Measurements from ENCODE around the gene SLC44A5.
"Not testable (repeated sequence)": the region's sequence is repeated elsewhere in the genome, so short reads cannot be mapped to it uniquely, and the experiment has no call there.

SLC44A5 gene

DNA sequence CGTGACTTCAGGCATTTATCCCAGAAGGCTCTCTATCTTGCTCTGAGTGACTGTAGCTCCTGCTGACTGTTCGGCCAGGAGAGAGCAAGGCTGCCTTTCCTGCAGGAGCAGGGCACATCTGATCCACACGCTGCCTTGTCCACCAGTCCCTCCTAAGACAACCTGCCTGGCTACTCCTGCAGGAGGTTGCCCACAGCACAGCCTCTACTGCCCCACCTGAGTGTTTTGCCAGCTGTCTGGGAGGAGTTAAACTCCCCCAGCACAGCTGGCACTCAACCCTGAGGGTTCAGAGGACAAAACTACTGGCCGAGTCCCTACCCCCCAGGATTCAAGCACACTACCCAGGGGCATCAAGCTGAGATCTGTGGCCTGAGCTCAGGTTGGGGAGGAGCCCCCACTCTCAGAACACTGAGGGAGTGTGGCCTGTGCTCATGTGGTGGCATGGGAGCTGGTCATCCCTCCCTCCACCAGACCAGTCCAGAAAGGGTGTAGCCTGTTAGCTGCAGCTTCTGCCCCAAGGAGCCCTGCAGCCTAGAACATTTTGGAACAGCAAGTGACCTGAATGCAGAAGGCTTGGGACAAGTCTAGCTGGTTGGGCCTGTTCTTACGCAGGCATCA lies 237.3 kb downstream of the SLC44A5 start:
- Histone ChIP-seq H3K9me3 (ENCODE audit: control insufficient read depth, insufficient read depth, low read length) (no peaks in the 10 kb centered on the region), H3K36me3 (ENCODE audit: insufficient read depth, low read length) (no peaks in the 10 kb centered on the region), H3K9ac (ENCODE audit: low read depth, low read length) (no peak overlapping the region), H3K4me1 (ENCODE audit: insufficient read depth, low read length) (peaks cover 20% of the 10 kb centered on the region)

DNA sequence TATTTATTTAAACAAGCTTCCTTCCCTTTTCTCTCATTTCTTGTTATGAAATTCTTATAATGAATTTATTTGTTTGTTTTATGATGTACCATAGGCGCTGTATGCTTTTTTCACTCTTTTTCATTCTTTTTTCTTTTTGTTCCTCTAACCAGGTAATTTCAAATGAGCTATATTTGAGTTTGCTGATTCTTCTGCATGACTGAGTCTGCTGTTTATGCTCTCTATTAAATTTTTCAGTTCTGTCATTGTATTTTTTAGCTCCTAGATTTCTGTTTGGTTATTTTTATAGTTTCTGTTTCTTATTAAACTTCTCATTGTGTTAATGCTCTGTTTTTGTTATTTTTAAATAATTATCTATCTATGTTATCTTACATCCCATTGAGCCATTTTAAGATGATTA lies 244.3 kb downstream of the SLC44A5 start:
- Histone ChIP-seq H3K9ac (ENCODE audit: low read depth, low read length) (no peak overlapping the region), H3K36me3 (ENCODE audit: insufficient read depth, low read length) (no peaks in the 10 kb centered on the region), H3K4me1 (ENCODE audit: insufficient read depth, low read length) (peaks cover 12% of the 10 kb centered on the region; the same call in 1 of the 2 replicates), H3K9me3 (ENCODE audit: control insufficient read depth, insufficient read depth, low read length) (peaks cover 10% of the 10 kb centered on the region)

- peaks cover 5% of the 10 kb centered on the region; the same call in 1 of the 2 replicates for H3K9me3 ChIP-seq (ENCODE audit: control insufficient read depth, insufficient read depth, low read length)
These were observed 249.7 kb downstream of the SLC44A5 start for GRCh38 chr1:75361260-75361659.

DNA sequence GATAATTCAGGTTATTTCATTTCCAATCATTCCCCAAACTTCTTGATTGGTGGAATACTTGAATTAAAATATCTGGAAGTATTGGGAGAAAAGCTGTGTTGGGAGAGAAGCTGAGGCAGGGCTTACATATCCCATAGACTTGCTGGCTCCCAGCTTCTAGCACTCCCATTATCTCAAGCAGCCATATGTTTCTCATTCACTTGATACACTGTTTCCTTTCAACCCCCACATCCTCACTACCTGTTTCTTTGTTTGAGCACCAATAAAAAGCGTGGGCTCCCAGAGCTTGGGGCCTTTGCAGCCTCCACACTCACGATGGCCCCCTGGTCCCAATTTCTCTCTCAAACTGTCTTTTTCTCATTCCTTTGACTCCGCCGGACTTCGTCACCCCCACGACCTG lies 256.6 kb downstream of the SLC44A5 start:
- H3K9me3 ChIP-seq (ENCODE audit: control insufficient read depth, insufficient read depth, low read length); H3K4me1 ChIP-seq (ENCODE audit: insufficient read depth, low read length); H3K36me3 ChIP-seq (ENCODE audit: insufficient read depth, low read length); H3K9ac ChIP-seq (ENCODE audit: low read depth, low read length): not testable (repeated sequence)

More at GRCh38 chr1:75361260-75361659, 249.7 kb downstream of the SLC44A5 start:
- H3K9ac ChIP-seq (ENCODE audit: low read depth, low read length): no peak overlapping the region
- no peaks in the 10 kb centered on the region for H3K4me1 ChIP-seq (ENCODE audit: insufficient read depth, low read length)
- H3K36me3 ChIP-seq (ENCODE audit: insufficient read depth, low read length): no peaks in the 10 kb centered on the region

DNA sequence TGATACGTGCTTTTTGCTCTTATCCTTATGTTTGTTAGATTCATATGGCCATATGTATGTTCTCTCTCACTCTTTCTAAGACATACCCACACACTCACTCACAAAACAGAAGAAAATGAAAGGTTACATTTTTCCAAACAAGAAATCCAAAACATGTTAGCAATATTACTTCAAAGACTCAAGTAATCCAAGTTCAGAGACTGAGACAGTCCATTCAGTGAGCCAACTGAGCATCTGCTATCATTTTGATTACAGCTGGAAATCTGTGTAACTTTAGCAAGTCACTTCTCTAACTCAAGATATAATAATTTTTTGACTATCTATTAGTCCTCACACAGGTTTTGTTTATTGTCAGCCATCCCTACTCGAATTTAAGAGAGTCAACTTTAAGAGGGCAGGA lies 257.9 kb downstream of the SLC44A5 start:
- Histone ChIP-seq H3K9ac (ENCODE audit: low read depth, low read length) (no peak overlapping the region), H3K36me3 (ENCODE audit: insufficient read depth, low read length) (no peaks in the 10 kb centered on the region), H3K9me3 (ENCODE audit: control insufficient read depth, insufficient read depth, low read length) (no peaks in the 10 kb centered on the region), H3K4me1 (ENCODE audit: insufficient read depth, low read length) (no peaks in the 10 kb centered on the region)

DNA sequence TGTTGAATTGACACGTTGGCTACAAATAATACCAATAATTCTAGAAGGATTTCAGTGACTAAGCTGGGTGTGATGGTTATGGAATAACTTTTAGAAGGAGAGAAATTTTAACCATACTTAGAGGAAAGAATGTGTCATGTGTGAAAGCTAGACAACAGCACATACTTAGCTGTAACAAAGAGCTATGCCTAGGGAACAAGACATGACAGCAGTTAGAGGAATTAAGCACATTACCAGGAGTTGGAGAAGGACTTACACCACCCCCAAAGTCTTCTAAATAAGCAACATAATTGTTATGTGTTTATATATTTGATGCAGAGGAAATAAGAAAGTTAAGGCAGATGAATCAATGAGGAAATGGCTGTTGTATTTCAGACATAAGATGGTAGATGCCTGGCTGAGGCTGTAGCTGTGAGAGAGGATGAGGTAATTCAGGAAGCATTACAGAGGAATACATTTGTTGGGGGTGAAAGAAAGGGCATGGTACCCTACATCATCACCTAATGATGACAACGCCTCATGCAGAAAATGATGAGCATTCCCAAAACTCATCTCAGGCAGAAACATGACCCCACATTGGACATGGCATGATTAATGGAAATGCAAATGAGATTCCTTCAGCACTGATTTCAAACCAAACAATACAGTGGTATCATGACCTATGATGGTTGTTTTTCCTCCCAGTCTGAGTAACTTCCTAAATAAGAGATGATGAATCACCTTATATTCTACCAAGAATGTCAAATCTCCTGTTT lies 265.2 kb downstream of the SLC44A5 start:
- Histone ChIP-seq H3K9ac (ENCODE audit: low read depth, low read length) (no peak overlapping the region), H3K4me1 (ENCODE audit: insufficient read depth, low read length) (peaks cover 15% of the 10 kb centered on the region), H3K9me3 (ENCODE audit: control insufficient read depth, insufficient read depth, low read length) (no peaks in the 10 kb centered on the region), H3K36me3 (ENCODE audit: insufficient read depth, low read length) (no peaks in the 10 kb centered on the region)

DNA sequence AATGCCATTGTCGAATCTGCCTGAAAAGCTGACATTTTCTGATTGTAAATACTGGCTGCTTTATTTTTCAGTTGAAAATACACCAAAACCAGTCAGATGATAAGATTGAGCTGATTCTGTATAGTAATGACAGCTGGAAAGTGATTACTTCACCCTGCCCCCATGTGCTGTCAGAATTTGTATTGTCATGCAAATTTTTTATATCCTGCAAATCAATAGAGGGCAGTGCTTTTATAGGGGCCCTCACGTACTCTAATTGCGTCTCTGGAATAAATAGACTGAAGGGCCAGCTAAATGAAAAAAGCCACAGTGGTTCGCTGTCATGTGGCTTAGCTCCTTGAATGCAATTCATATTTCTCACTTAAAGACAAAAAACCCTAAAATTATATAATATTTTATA lies 268.1 kb downstream of the SLC44A5 start:
- H3K4me1 ChIP-seq (ENCODE audit: insufficient read depth, low read length): peaks cover 15% of the 10 kb centered on the region
- no peak overlapping the region for H3K9ac ChIP-seq (ENCODE audit: low read depth, low read length)
- H3K36me3 ChIP-seq (ENCODE audit: insufficient read depth, low read length): no peaks in the 10 kb centered on the region
- H3K9me3 ChIP-seq (ENCODE audit: control insufficient read depth, insufficient read depth, low read length): no peaks in the 10 kb centered on the region

- Histone ChIP-seq H3K9me3 (ENCODE audit: control insufficient read depth, insufficient read depth, low read length) (no peaks in the 10 kb centered on the region), H3K9ac (ENCODE audit: low read depth, low read length) (no peak overlapping the region), H3K36me3 (ENCODE audit: insufficient read depth, low read length) (no peaks in the 10 kb centered on the region), H3K4me1 (ENCODE audit: insufficient read depth, low read length) (peaks cover 15% of the 10 kb centered on the region)
These were observed 269.4 kb downstream of the SLC44A5 start for GRCh38 chr1:75341537-75341936.

DNA sequence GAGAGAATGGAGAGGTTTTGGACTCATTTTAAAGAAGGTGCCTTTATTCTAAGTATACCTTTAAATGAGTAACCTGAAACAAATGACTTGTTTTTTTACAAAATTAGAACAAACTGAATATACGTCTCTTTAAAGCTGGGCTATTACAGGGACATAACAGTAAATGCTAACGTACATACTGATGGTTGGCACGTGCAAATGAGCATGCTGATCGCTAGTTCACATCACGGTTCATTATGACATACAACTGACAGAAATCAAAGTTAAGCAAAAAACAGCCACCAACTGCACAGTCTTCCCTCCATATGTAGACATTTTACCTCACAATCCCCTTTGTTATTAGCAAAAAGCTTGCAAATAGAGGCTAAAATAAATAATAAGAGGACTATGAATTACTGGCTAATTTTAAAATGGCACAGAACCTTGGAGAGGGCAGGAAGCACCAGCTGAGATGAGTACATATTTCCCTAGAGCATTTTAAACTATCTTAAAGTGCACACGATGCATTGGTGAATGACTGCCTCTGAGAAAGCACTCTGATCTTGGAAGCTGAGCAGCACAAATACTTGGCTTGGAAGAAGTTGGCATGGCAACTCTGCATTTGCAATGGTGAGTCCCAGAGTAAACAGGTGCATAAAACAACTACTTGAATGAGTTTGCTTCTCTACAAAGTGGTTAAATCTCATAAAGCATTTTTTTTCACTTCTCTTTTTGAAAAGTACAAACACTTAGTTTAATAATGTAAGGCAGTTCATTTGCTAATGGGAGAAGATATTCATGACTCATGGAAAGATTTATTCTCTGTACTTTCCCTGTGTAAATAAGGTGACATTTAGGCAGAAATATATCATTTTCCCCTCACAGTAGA lies 272.1 kb downstream of the SLC44A5 start:
- H3K9me3 ChIP-seq (ENCODE audit: control insufficient read depth, insufficient read depth, low read length): no peaks in the 10 kb centered on the region
- H3K4me1 ChIP-seq (ENCODE audit: insufficient read depth, low read length): peaks cover 9% of the 10 kb centered on the region
- H3K9ac ChIP-seq (ENCODE audit: low read depth, low read length): no peak overlapping the region
- no peaks in the 10 kb centered on the region for H3K36me3 ChIP-seq (ENCODE audit: insufficient read depth, low read length)

DNA sequence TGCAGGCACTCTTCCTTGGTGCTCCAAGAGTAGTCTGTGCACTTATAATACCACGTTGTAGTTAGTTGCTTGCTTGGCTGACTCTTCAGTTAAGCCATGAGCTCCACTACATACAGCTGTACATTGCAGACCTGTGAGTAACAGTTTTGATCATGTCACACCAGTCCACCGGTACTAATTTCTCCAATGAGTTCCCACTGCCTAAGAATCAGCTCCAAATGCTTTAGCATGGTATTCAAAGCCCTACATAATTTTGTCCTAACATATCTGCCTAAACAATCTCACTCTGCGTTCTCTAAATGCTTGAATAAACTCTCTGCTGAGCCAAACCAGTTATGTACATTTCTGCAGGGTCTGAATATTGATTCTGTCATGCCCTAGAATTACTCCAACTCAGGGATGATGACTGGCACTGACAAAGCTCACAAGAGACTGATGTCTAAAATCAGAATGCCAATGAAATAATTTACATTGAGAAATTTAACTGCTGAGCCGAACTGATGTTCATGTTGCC lies 276.0 kb downstream of the SLC44A5 start:
- Histone ChIP-seq H3K4me1 (ENCODE audit: insufficient read depth, low read length) (no peaks in the 10 kb centered on the region), H3K9ac (ENCODE audit: low read depth, low read length) (no peak overlapping the region), H3K36me3 (ENCODE audit: insufficient read depth, low read length) (no peaks in the 10 kb centered on the region), H3K9me3 (ENCODE audit: control insufficient read depth, insufficient read depth, low read length) (no peaks in the 10 kb centered on the region)

GRCh38 chr1:75330624-75331023 lies 280.3 kb downstream of the SLC44A5 start:
- no peaks in the 10 kb centered on the region for H3K9me3 ChIP-seq (ENCODE audit: control insufficient read depth, insufficient read depth, low read length)
- no peaks in the 10 kb centered on the region for H3K36me3 ChIP-seq (ENCODE audit: insufficient read depth, low read length)
- H3K4me1 ChIP-seq (ENCODE audit: insufficient read depth, low read length): peaks cover 10% of the 10 kb centered on the region; the same call in 1 of the 2 replicates
- H3K9ac ChIP-seq (ENCODE audit: low read depth, low read length): no peak overlapping the region

DNA sequence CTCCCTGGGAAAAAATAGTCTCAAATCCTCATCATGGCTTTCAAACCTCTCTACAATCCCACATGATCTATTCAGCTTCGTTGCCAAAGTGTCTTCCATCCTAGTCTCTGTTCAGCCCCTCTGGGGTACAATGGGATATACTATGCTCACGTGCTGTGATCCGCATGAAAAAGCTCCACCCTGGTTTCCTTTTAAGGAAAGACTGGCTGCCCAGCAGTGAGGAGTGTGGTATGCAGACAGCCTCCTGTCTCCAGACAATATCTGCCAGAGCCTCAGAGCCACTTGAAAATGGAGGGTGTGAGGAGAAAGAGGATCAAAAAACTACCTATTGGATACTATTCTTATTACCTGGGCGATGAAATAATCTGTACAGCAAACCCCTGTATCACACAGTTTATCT lies 282.2 kb downstream of the SLC44A5 start:
- H3K4me1 ChIP-seq (ENCODE audit: insufficient read depth, low read length): peaks cover 10% of the 10 kb centered on the region; the same call in 1 of the 2 replicates
- H3K36me3 ChIP-seq (ENCODE audit: insufficient read depth, low read length): no peaks in the 10 kb centered on the region
- no peaks in the 10 kb centered on the region for H3K9me3 ChIP-seq (ENCODE audit: control insufficient read depth, insufficient read depth, low read length)
- H3K9ac ChIP-seq (ENCODE audit: low read depth, low read length): no peak overlapping the region

- Histone ChIP-seq H3K4me1 (ENCODE audit: insufficient read depth, low read length) (peaks cover 10% of the 10 kb centered on the region; the same call in 1 of the 2 replicates), H3K36me3 (ENCODE audit: insufficient read depth, low read length) (no peaks in the 10 kb centered on the region), H3K9ac (ENCODE audit: low read depth, low read length) (no peak overlapping the region), H3K9me3 (ENCODE audit: control insufficient read depth, insufficient read depth, low read length) (no peaks in the 10 kb centered on the region)
These were observed 283.5 kb downstream of the SLC44A5 start for GRCh38 chr1:75327395-75327794.

DNA sequence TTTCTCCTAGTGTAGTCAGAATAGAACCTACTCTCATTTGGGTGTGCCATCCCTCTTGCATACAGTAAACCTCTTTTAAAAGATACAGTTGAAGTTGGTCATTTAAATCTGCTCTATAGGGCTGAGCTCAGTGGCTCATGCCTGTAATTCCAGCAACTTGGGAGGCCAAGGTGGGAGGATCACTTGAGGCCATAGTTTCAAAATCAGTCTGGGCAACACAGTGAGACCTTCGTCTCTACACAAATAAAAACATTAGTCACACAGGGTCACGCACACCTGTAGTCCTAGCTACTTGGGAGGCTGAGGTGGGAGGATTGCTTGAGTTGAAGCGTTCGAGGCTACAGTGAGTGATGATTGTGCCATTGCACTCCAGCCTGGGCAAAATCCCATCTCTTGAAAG lies 292.9 kb downstream of the SLC44A5 start:
- Histone ChIP-seq H3K36me3 (ENCODE audit: insufficient read depth, low read length) (no peaks in the 10 kb centered on the region), H3K4me1 (ENCODE audit: insufficient read depth, low read length) (no peaks in the 10 kb centered on the region), H3K9ac (ENCODE audit: low read depth, low read length) (no peak overlapping the region), H3K9me3 (ENCODE audit: control insufficient read depth, insufficient read depth, low read length) (no peaks in the 10 kb centered on the region)
